Gastrocnemius medialis (tissue), 4 donors: Measurements from ENCODE around the gene HOMEZ. TPM values are rescaled to one million over a fixed set of nuclear protein-coding genes. Genes with fewer than 3 reads are reported as not detected.

Experiments
- ATAC-seq, 2 donors: fragments of 150-250 bp; one replicate each; pipeline ENCODE4 v1.9.1; 2016
- DNase-seq, 2 donors: peaks; one replicate each; pipeline ENCODE4 v3.0.0-alpha.2; 2019
- H3K27ac ChIP-seq, 4 donors: fragments of 200-600 bp; sonication (generic); 1 replicate in 1 of 4; 2 replicates in 3 of 4; pipeline ENCODE4 v1.5.1; 2016 to 2018; ENCODE audit warnings: mild to moderate bottlenecking in 2 of 4, moderate library complexity in 1 of 4
- H3K27me3 ChIP-seq, 3 donors: fragments of 200-600 bp; sonication (generic) in 2 of 3; 1 replicate in 1 of 3; 2 replicates in 2 of 3; pipeline versions ENCODE4 v1.5.1 to v1.6.0; 2016 to 2019; ENCODE audit warnings: mild to moderate bottlenecking in 1 of 3, moderate library complexity in 1 of 3
- H3K36me3 ChIP-seq, 2 donors: fragments of 200-600 bp; sonication (generic) in 1 of 2; one replicate each; pipeline ENCODE4 v1.5.1; 2017 to 2018
- H3K4me1 ChIP-seq, 2 donors: fragments of 200-600 bp; sonication (generic) in 1 of 2; one replicate each; pipeline ENCODE4 v1.5.1; 2016 to 2017; ENCODE audit warnings: mild to moderate bottlenecking in 2 of 2
- H3K4me3 ChIP-seq, 4 donors: fragments of 200-600 bp; sonication (generic) in 3 of 4; 1 replicate in 1 of 4; 2 replicates in 3 of 4; pipeline ENCODE4 v1.5.1; 2016 to 2019; ENCODE audit warnings: mild to moderate bottlenecking in 2 of 4
- H3K9me3 ChIP-seq, 3 donors: fragments of 200-600 bp; sonication (generic) in 2 of 3; 1 replicate in 1 of 3; 2 replicates in 2 of 3; pipeline ENCODE4 v1.5.1; 2016 to 2019
- POLR2A ChIP-seq, 2 donors: fragments of 450-650 bp; IDR thresholded peaks; one replicate each; pipeline ENCODE4 v1.6.1; 2017; ENCODE audit warnings: antibody characterized with exemption in 2 of 2, mild to moderate bottlenecking in 2 of 2, moderate library complexity in 2 of 2
- in situ Hi-C, 4 donors: fragments of 200-750 bp; cut with MboI; loops; one replicate each; pipeline versions ENCODE4 v1.15.0 to v1.8.0; 2017; ENCODE audit warnings: low sequenced_read_pairs in 4 of 4
- intact Hi-C: fragments of 100-400 bp; cut with DNase I; formaldehyde crosslinking; loops from one replicate; pipeline ENCODE4 v1.15.1; 2023; ENCODE audit warnings: low total_unique reads
- total RNA-seq, 4 donors: library from RNA; depleted of rRNA; stranded (reverse); fragments of >200 nt; gene quantifications; one replicate each; pipeline versions ENCODE4 v1.1.0 to v1.2.3, GENCODE V29; 2016
- TF ChIP-seq, protein P1 (sequence below), 5 experiments: fragments of 450-650 bp in 3 of 5; fragments of 200-600 bp in 2 of 5; sonication (generic) in 2 of 5; IDR thresholded peaks in 4 of 5; conservative IDR thresholded peaks in 1 of 5; 1 replicate in 4 of 5; 2 replicates in 1 of 5; pipeline ENCODE4 v1.5.1; 2016 to 2019; ENCODE audit warnings: antibody characterized with exemption in 5 of 5, mild to moderate bottlenecking in 3 of 5, moderate library complexity in 3 of 5

The HOMEZ gene
- total RNA-seq, 4 donors from 2014 or later = 7.8 to 10.0 (median 8.4) TPM

DNA sequence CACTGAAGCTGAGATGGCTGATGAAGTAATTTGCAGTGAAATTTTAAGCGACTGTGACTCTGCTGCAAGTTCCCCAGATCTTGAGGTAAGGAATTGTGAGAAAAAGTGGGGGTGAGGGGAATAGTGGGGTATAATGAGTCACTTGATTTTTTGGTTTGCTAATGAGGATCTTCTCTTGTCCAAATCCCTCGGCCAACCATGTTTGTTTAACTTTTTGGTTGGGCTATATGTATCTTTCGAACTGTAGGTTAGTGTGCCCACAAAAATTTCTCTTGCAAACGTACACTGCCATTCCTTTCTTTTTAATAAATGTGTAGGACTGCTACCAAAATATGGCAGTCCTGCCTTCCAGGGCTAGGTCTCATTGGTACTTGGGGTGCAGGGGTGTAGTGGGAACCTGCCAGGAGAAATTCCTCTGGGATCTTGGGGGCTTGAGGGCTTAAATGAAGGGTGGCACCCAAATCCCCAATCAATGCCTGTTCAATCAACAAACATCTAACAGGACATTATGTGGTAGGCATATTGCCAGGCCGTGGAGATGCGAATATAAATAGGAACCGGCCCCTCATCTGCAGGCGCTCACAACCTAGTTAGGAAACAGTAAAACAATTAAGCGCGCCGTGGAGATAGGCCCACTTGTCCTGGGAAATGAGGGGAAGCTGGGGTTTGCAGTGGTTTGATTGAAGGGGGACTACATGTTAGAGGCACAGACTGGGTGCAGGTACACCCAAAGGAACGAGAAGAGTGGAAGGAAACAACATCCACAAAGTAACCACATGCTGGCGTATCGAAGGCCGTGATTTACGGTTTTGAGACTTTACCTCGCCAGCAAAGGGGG lies 34.0 kb upstream of the HOMEZ start:
- Histone ChIP-seq H3K27me3 (no peaks in the 10 kb centered on the region), H3K4me1 (peaks cover 13 to 25% of the 10 kb centered on the region in 2 donors), H3K4me3 (peak overlapping the region; percentile 54 to 60 (median 56)), H3K27ac (peak overlapping the region; percentile 93 to 98 (median 97)), H3K36me3 (peaks cover 0 to 25% of the 10 kb centered on the region in 2 donors), H3K9me3 (no peaks in the 10 kb centered on the region)
- TF ChIP-seq POLR2A (IDR thresholded peaks at IDR 0.05) = no peak
- TF ChIP-seq, protein P1, sequence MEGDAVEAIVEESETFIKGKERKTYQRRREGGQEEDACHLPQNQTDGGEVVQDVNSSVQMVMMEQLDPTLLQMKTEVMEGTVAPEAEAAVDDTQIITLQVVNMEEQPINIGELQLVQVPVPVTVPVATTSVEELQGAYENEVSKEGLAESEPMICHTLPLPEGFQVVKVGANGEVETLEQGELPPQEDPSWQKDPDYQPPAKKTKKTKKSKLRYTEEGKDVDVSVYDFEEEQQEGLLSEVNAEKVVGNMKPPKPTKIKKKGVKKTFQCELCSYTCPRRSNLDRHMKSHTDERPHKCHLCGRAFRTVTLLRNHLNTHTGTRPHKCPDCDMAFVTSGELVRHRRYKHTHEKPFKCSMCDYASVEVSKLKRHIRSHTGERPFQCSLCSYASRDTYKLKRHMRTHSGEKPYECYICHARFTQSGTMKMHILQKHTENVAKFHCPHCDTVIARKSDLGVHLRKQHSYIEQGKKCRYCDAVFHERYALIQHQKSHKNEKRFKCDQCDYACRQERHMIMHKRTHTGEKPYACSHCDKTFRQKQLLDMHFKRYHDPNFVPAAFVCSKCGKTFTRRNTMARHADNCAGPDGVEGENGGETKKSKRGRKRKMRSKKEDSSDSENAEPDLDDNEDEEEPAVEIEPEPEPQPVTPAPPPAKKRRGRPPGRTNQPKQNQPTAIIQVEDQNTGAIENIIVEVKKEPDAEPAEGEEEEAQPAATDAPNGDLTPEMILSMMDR (IDR thresholded peaks at IDR 0.05 in 4 of 5, conservative IDR thresholded peaks at IDR 0.05 in 1 of 5) = no peak
- in situ Hi-C loops (loop anchor here in 3 of 4 donors (10.0 to 25.0 kb wide), 7 partner anchors 145 to 1117 kb away; partner anchors contain the start of genes NGDN (in 2 of the 3), ABHD4 (in 1 of the 3), AP1G2 (in 1 of the 3) and CBLN3 (in 1 of the 3)), intact Hi-C loops (loop anchor here (1.0 to 10.0 kb wide), 3 partner anchors 14 to 555 kb away; partner anchors contain the start of genes BCL2L2, OXA1L and THTPA)
- DNase-seq = no peak
- ATAC-seq = no peak

DNA sequence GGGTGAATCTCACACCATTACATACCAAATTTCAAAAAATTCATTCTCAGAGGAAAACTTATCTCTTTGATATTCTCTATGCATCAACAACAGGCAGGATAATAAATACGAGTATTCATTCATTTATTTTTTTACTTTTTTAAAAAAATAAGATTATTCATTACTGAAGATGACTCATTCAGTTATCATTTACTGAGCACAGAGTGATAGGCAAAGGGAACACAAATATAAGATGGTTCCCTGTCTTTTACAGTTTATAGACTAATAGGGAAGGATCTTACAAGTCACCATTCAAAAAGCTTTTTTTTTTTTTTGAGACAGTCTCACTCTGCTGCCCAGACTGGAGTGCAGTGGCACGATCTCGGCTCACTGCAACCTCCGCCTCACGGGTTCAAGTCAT lies 30.4 kb upstream of the HOMEZ start:
- Histone ChIP-seq H3K27me3 (no peaks in the 10 kb centered on the region), H3K9me3 (no peaks in the 10 kb centered on the region), H3K4me3 (no peak overlapping the region), H3K36me3 (peaks cover 0 to under 1% of the 10 kb centered on the region in 2 donors), H3K27ac (no peak overlapping the region), H3K4me1 (peaks cover 0 to 7% of the 10 kb centered on the region in 2 donors)
- TF ChIP-seq POLR2A (IDR thresholded peaks at IDR 0.05) = no peak
- TF ChIP-seq, protein P1 (IDR thresholded peaks at IDR 0.05 in 4 of 5, conservative IDR thresholded peaks at IDR 0.05 in 1 of 5) = no peak
- intact Hi-C loops = no loop called here
- DNase-seq (no peak), ATAC-seq (no peak)
- in situ Hi-C loops = loop anchor here in 2 of 4 donors (25.0 kb wide), 3 partner anchors 729 to 1121 kb away; partner anchors contain the start of genes ABHD4 (in 1 of the 2), CBLN3 (in 1 of the 2), DAD1 (in 1 of the 2) and EMC9 (in 1 of the 2)

DNA sequence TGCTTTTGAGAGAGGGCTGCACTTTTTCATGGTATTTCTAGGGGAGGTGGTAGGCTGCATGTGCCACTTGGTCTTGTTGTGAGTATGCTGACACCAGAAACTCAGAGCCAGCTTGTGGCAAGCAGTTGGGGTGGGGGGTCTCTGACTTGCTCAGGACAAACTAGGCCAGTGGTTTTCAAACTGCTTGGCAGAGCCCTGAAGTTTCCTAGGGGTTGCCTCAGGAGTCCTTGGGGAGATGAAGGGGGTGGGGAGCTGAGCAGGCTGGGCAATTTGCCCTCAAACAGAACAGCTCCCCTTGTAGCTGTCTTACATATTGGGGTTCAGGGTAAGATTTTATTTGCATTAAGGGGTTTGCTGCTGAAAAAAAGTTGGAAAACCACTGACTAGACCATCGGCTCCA lies 24.6 kb upstream of the HOMEZ start:
- Histone ChIP-seq H3K27me3 (no peaks in the 10 kb centered on the region), H3K9me3 (no peaks in the 10 kb centered on the region), H3K4me1 (peaks cover 18 to 19% of the 10 kb centered on the region in 2 donors), H3K36me3 (peaks cover 0 to 26% of the 10 kb centered on the region in 2 donors), H3K4me3 (no peak overlapping the region), H3K27ac (no peak overlapping the region)
- intact Hi-C loops = no loop called here
- no peak for DNase-seq
- in situ Hi-C loops = loop anchor here in 2 of 4 donors (25.0 kb wide), 3 partner anchors 723 to 1127 kb away; partner anchors contain the start of genes ABHD4 (in 1 of the 2), CBLN3 (in 1 of the 2), DAD1 (in 1 of the 2) and EMC9 (in 1 of the 2)
- no peak for ATAC-seq
- TF ChIP-seq POLR2A (IDR thresholded peaks at IDR 0.05) = no peak
- TF ChIP-seq, protein P1 (IDR thresholded peaks at IDR 0.05 in 4 of 5, conservative IDR thresholded peaks at IDR 0.05 in 1 of 5) = no peak

DNA sequence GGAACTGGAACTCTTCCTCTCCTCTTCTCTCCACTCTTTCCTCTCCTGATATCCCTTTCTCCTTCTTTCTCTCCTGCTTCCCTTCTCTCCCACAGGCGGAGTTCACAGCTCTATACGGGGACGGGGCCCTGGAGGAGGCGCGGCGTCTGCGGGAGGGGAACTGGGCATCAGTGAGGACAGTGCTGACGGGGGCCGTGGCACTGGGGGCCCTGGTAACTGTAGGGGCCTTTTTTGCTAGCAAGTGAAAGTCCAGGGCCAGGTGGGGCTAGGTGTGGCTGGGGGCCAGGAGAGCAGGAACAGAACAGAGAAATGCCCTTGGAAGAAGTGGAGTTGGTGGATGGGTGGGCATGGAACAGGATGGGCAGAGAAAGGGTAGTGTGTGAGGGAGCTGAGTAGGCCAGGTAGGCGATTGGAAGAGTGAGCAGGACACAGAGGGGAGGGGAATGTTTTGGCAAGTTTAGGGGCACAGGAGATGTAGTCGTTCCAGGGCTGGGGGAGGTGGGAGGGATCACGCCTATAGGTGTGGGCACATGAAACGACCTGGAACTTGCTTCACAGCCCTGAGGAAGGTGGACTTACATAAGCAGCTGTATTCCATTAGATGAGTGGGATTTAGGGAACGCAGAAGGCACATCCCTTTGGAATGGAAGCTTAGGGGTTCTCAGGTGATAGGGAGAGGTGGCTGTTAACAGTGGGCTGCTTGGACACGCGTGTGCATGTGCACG lies 23.0 kb upstream of the HOMEZ start:
- intact Hi-C loops (loop anchor here (10.0 kb wide), 1 partner anchor 714 kb away; the partner anchor contains the start of gene ABHD4), in situ Hi-C loops (loop anchor here in 2 of 4 donors (25.0 kb wide), 3 partner anchors 722 to 1128 kb away; partner anchors contain the start of genes ABHD4 (in 1 of the 2), CBLN3 (in 1 of the 2), DAD1 (in 1 of the 2) and EMC9 (in 1 of the 2))
- TF ChIP-seq, protein P1 (IDR thresholded peaks at IDR 0.05 in 4 of 5, conservative IDR thresholded peaks at IDR 0.05 in 1 of 5) = no peak
- TF ChIP-seq POLR2A (IDR thresholded peaks at IDR 0.05) = no peak
- Histone ChIP-seq H3K9me3 (no peaks in the 10 kb centered on the region), H3K27ac (no peak overlapping the region), H3K27me3 (no peaks in the 10 kb centered on the region), H3K4me3 (no peak overlapping the region), H3K4me1 (peaks cover 19 to 20% of the 10 kb centered on the region in 2 donors), H3K36me3 (peaks cover 0 to 26% of the 10 kb centered on the region in 2 donors)
- no peak for DNase-seq
- no peak for ATAC-seq
